ENCODE results near the gene TSC2.

The TSC2 gene

GRCh38 chr16:2053211-2053610, 5.4 kb downstream of the TSC2 start:
- Histone ChIP-seq H3K27ac (no peak overlapping the region), H3K4me1 (peaks cover 20 to 51% (median 44%) of the 10 kb centered on the region in 10 experiments), H3K4me2 (no peak overlapping the region), H3K4me3 (no peak overlapping the region), H4K20me1 (peaks cover 3 to 57% (median 34%) of the 10 kb centered on the region in 11 experiments; a peak in 18 of 22 replicates), H3K36me3 (peaks cover 45 to 67% (median 59%) of the 10 kb centered on the region in 11 experiments), H3K27me3 (no peaks in the 10 kb centered on the region), H3K9ac (peak overlapping the region in 2 of 11 experiments; percentile 5 to 15; a peak in 2 of 22 replicates), H3K9me3 (replicated peaks in 1 of 11) (no peaks in the 10 kb centered on the region)
- no peak for TF ChIP-seq Cebpa-rat (IDR thresholded peaks at IDR 0.05)

DNA sequence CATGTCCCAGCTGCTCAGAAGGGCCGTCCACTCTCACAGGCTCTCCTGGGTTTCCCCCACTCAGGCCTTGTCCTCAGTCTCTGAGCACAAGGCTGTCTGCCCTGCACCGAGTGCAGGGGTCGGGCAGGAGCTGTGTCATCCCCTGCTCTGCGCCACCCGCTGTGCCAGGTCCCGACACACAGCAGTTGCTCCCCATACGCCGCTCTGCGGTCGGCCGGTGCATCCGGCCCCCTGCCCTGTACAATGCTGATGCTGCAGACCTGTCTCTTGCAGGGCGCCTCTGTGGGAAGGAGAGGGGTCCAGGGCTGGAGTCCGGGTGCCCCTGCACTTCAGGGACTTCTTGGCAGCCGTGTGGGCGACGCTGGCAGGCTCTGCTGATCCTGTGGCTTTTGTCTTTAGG, 6.1 kb downstream of the TSC2 start:
- no peak overlapping the region for H3K27ac ChIP-seq
- no peak for TF ChIP-seq Cebpa-rat (IDR thresholded peaks at IDR 0.05)
- H3K4me3 ChIP-seq: no peak overlapping the region
- peaks cover 7 to 63% (median 40%) of the 10 kb centered on the region in 11 experiments; a peak in 18 of 22 replicates for H4K20me1 ChIP-seq
- H3K4me2 ChIP-seq: no peak overlapping the region
- no peaks in the 10 kb centered on the region for H3K9me3 ChIP-seq (replicated peaks in 1 of 11)
- H3K4me1 ChIP-seq: peaks cover 21 to 52% (median 45%) of the 10 kb centered on the region in 10 experiments
- H3K27me3 ChIP-seq: no peaks in the 10 kb centered on the region
- H3K9ac ChIP-seq: no peak overlapping the region
- peaks cover 45 to 67% (median 59%) of the 10 kb centered on the region in 11 experiments for H3K36me3 ChIP-seq

DNA sequence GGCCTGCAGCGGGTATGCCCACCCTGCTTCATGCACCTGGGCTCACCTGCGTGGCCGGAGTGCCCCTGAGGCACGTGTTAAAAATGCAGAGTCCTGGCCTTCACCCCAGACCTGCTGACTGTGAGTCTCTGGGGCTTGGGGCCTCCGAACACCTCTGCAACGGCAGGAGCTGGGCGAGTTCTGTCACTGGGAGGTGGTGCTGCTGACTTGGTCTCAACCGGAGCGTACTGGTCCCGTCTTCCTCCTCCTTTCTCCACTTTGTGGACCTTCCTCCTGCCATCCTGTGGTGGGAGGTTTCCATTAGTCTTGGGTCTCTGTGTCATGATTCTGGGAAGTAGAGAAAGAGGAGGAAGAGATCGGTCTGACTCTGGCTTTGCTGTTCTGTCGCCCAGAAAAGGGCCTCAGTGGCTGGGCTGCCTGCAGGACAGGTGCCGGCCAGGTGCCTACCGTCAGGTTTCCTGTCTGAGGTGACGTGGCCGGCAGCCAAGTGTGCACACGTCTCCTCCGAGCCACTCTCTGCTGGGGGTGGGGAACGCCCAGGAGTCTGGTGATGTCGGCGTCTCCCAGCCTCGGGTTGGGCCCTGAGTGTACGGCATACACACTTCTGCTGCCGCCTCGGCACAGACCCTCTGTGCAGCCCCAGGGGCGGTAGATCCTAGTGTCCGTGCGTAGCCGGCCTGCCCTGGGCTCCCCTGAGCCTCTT, 6.9 kb downstream of the TSC2 start:
- Histone ChIP-seq H3K4me3 (no peak overlapping the region), H3K9me3 (replicated peaks in 1 of 11) (no peaks in the 10 kb centered on the region), H3K4me1 (peaks cover 19 to 54% (median 48%) of the 10 kb centered on the region in 10 experiments), H4K20me1 (peaks cover 7 to 71% (median 40%) of the 10 kb centered on the region in 11 experiments; a peak in 18 of 22 replicates), H3K9ac (peak overlapping the region in 3 of 11 experiments; percentile 7 to 19 (median 9); a peak in 1 of 22 replicates), H3K27me3 (no peaks in the 10 kb centered on the region), H3K4me2 (no peak overlapping the region; a peak in 1 of 22 replicates), H3K27ac (no peak overlapping the region), H3K36me3 (peaks cover 45 to 66% (median 59%) of the 10 kb centered on the region in 11 experiments)
- no peak for TF ChIP-seq Cebpa-rat (IDR thresholded peaks at IDR 0.05)

- H3K9ac ChIP-seq: peak overlapping the region in 6 of 11 experiments; percentile 7 to 44 (median 24); a peak in 6 of 22 replicates
- H3K36me3 ChIP-seq: peaks cover 34 to 64% (median 53%) of the 10 kb centered on the region in 11 experiments
- H3K4me2 ChIP-seq: peak overlapping the region; percentile 40 to 97 (median 73)
- TF ChIP-seq Cebpa-rat (IDR thresholded peaks at IDR 0.05): no peak
- H3K4me3 ChIP-seq: no peak overlapping the region
- H4K20me1 ChIP-seq: peaks cover 7 to 85% (median 51%) of the 10 kb centered on the region in 11 experiments; a peak in 19 of 22 replicates
- H3K9me3 ChIP-seq (replicated peaks in 1 of 11): no peaks in the 10 kb centered on the region
- H3K27me3 ChIP-seq: no peaks in the 10 kb centered on the region
- H3K4me1 ChIP-seq: peaks cover 26 to 67% (median 62%) of the 10 kb centered on the region in 10 experiments
- H3K27ac ChIP-seq: peak overlapping the region in 1 of 11 experiments; percentile 17; a peak in 1 of 22 replicates
Observed at GRCh38 chr16:2056077-2056476, 8.3 kb downstream of the TSC2 start.

GRCh38 chr16:2056681-2057407, 9.1 kb downstream of the TSC2 start:
- Histone ChIP-seq H3K27me3 (no peaks in the 10 kb centered on the region), H3K4me1 (peaks cover 29 to 75% (median 69%) of the 10 kb centered on the region in 10 experiments), H3K4me2 (peak overlapping the region in 9 of 11 experiments; percentile 40 to 97 (median 75); a peak in 18 of 22 replicates), H3K9ac (peak overlapping the region in 5 of 11 experiments; percentile 18 to 44 (median 25); a peak in 7 of 22 replicates), H3K9me3 (replicated peaks in 1 of 11) (no peaks in the 10 kb centered on the region), H4K20me1 (peaks cover 7 to 92% (median 59%) of the 10 kb centered on the region in 11 experiments; a peak in 19 of 22 replicates), H3K4me3 (no peak overlapping the region), H3K27ac (peak overlapping the region in 1 of 11 experiments; percentile 17; a peak in 1 of 22 replicates), H3K36me3 (peaks cover 27 to 62% (median 46%) of the 10 kb centered on the region in 11 experiments)
- no peak for TF ChIP-seq Cebpa-rat (IDR thresholded peaks at IDR 0.05)

GRCh38 chr16:2057438-2057837, 9.7 kb downstream of the TSC2 start:
- peaks cover 7 to 96% (median 65%) of the 10 kb centered on the region in 11 experiments; a peak in 19 of 22 replicates for H4K20me1 ChIP-seq
- H3K27me3 ChIP-seq: no peaks in the 10 kb centered on the region
- H3K27ac ChIP-seq: peak overlapping the region in 1 of 11 experiments; percentile 66; a peak in 1 of 22 replicates
- peaks cover 21 to 62% (median 46%) of the 10 kb centered on the region in 11 experiments for H3K36me3 ChIP-seq
- H3K9me3 ChIP-seq (replicated peaks in 1 of 11): no peaks in the 10 kb centered on the region
- H3K4me1 ChIP-seq: peaks cover 29 to 81% (median 75%) of the 10 kb centered on the region in 10 experiments
- H3K9ac ChIP-seq: peak overlapping the region in 3 of 11 experiments; percentile 6 to 35 (median 25); a peak in 3 of 22 replicates
- peak overlapping the region in 6 of 11 experiments; percentile 33 to 97 (median 85); a peak in 12 of 22 replicates for H3K4me2 ChIP-seq
- no peak overlapping the region for H3K4me3 ChIP-seq
- TF ChIP-seq Cebpa-rat (IDR thresholded peaks at IDR 0.05): no peak

DNA sequence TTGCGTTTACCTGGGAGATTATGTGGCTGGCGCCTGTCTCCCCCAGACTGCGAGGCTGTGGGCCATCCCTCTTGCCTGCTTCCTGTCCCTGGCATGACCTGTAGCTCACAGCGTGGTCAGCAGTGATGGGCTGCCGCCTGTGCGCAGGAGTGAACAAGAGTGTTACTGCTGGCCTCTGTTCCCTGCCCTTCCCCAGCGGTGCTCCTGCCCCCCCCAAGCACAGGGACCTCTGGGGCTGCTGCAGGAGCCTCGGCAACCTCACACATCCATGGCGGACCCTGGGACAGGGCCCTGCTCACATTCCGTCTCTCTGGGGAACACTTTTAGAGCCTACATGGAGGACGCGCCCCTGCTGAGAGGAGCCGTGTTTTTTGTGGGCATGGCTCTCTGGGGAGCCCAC, 10.6 kb downstream of the TSC2 start:
- H3K4me2 ChIP-seq: peak overlapping the region; percentile 57 to 97 (median 85)
- TF ChIP-seq Cebpa-rat (IDR thresholded peaks at IDR 0.05): no peak
- H3K9me3 ChIP-seq (replicated peaks in 1 of 11): no peaks in the 10 kb centered on the region
- peak overlapping the region; percentile 2 to 66 (median 45); a peak in 17 of 22 replicates for H3K9ac ChIP-seq
- peak overlapping the region in 4 of 10 experiments; percentile 8 to 19 (median 10); a peak in 3 of 20 replicates for H3K4me3 ChIP-seq
- peak overlapping the region in 7 of 11 experiments; percentile 9 to 66 (median 50); a peak in 13 of 22 replicates for H3K27ac ChIP-seq
- peaks cover 19 to 62% (median 46%) of the 10 kb centered on the region in 11 experiments for H3K36me3 ChIP-seq
- H3K4me1 ChIP-seq: peaks cover 29 to 90% (median 83%) of the 10 kb centered on the region in 10 experiments
- no peaks in the 10 kb centered on the region for H3K27me3 ChIP-seq
- peaks cover 7 to 96% (median 62%) of the 10 kb centered on the region in 11 experiments; a peak in 19 of 22 replicates for H4K20me1 ChIP-seq

DNA sequence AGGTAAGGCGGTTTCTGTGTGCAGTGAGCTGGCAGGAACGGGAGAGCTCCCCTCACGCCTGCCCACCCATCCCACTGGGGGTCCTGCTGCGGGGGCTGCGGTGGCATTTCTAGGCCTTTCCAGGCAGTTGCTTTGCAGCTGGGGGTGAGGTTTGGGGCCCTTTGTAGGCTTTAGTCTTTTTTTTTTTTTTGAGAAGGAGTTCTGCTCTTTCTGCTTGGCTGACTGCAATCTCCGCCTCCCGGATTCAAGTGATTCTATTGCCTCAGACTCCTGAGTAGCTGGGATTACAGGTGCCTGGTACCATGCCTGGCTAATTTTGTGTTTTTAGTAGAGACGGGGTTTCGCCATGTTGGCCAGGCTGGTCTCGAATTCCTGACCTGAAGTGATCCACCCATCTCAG, 11.1 kb downstream of the TSC2 start:
- H3K36me3 ChIP-seq: peaks cover 17 to 62% (median 46%) of the 10 kb centered on the region in 11 experiments
- TF ChIP-seq Cebpa-rat (IDR thresholded peaks at IDR 0.05): peak in 3 of 11 experiments; percentile 22 to 52 (median 47); a peak in 5 of 22 replicates
- H3K27ac ChIP-seq: peak overlapping the region in 7 of 11 experiments; percentile 9 to 66 (median 50); a peak in 13 of 22 replicates

More for the DNA sequence above, 11.1 kb downstream of the TSC2 start:
- Histone ChIP-seq H3K27me3 (no peaks in the 10 kb centered on the region), H3K4me1 (peaks cover 29 to 94% (median 87%) of the 10 kb centered on the region in 10 experiments), H3K9me3 (replicated peaks in 1 of 11) (no peaks in the 10 kb centered on the region), H3K4me3 (peak overlapping the region in 4 of 10 experiments; percentile 8 to 19 (median 10); a peak in 3 of 20 replicates), H3K9ac (peak overlapping the region; percentile 2 to 66 (median 47); a peak in 16 of 22 replicates), H3K4me2 (peak overlapping the region; percentile 57 to 97 (median 85)), H4K20me1 (peaks cover 7 to 96% (median 63%) of the 10 kb centered on the region in 11 experiments; a peak in 19 of 22 replicates)
